Measurements from ENCODE around the gene TPO. TPM values are rescaled to one million over a fixed set of nuclear protein-coding genes. Genes with fewer than 3 reads are reported as not detected.

The TPO gene
- not detected in 2 replicates for total RNA-seq

DNA sequence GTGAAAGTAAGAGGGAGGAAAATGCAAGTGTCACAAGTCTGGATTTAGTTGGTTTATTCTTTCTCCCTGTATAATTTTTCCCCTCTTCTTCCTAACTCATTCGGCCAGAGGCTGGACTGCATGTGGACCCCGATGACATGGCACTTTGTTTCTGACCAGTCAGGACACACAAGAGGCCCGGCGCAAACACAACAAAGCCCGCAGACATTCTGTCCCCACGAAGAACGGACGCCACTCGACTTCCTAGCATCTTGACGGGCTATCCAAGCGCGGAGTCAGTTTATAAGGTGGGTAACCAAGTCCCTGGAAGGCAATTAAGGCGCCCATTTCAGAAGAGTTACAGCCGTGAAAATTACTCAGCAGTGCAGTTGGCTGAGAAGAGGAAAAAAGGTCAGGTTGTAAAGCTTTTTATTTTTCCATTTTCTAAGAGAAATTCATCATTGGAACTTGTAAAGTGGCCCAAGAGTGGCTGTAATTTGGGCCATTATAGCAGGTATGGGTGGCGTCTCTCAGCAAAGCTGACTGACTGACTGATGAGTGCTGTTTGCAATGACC lies at the start of gene TPO:
TPO (plus strand) TSS at position 308 of the 555 bp plus-strand sequence. CDS start 946 bp downstream, outside the sequence.

Measured in placental pericyte (primary cell).